H1 (cell line): ENCODE results near the gene AGPS. TPM values are rescaled to one million over a fixed set of nuclear protein-coding genes. Genes with fewer than 3 reads are reported as not detected.

Experiments
- CTBP2 ChIP-seq: IDR thresholded peaks from 2 replicates; pipeline ENCODE4 v1.7.0; 2011; ENCODE audit warnings: borderline replicate concordance, mild to moderate bottlenecking, moderate library complexity, mixed read lengths, low read length; ENCODE audit not compliant: insufficient read depth, insufficient read length
- GABPA ChIP-seq: IDR thresholded peaks from 2 replicates; pipeline ENCODE4 v1.6.1; 2011; ENCODE audit warnings: mild to moderate bottlenecking, low read length, moderate library complexity, borderline replicate concordance; ENCODE audit not compliant: insufficient read depth
- NANOG ChIP-seq: IDR thresholded peaks from 2 replicates; pipeline ENCODE4 v1.6.1; 2011; ENCODE audit warnings: low read length, low read depth, mild to moderate bottlenecking, inconsistent platforms; ENCODE audit not compliant: insufficient read depth, poor library complexity, severe bottlenecking
- polyA plus RNA-seq, 7 experiments: library from polyadenylated mRNA; depleted of rRNA in 3 of 7; stranded (reverse) in 5 of 7; unstranded in 2 of 7; fragments of >200 nt in 5 of 7; fragments of 200-250 nt in 2 of 7; gene quantifications; 1 replicate in 5 of 7; 2 replicates in 1 of 7; 4 replicates in 1 of 7; pipeline versions ENCODE4 v1.2.1 to v1.2.3, GENCODE V29; 2011 to 2013; ENCODE audit warnings: missing spikeins in 2 of 7, mixed read lengths in 2 of 7
- total RNA-seq: library from RNA; stranded (reverse); fragmentation: NEBNext Ultra II Directional; extraction: Animal tissue kit (Norgen Biotek cat#: 25700); gene quantifications from 2 replicates; pipeline ENCODE4 v1.2.1, GENCODE V29; 2021

The AGPS gene
- total and polyA plus RNA-seq, 2 of the 8 experiments (the other 6 are each of a cell fraction or from before 2014, with no cell fraction given), result 7.3 to 57.8 TPM

DNA sequence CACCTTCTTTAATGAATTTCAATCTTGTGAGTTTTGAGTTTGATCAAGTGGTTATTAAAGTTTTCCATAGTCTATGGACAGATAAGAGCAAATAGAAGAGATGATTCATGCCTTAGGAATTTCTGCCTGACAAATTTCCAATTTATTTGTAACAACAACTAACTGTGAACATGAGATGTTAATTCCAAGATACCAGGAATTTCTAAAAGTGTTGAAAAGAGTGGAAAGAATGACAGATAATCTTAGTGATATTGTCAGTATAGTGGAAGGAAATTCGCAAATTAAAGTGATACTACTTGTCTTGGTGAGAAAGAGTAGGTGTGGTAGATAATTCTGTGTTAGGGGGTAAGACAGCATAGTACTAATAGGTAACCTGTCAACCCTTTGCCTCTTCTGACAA is 82.4 kb downstream of the AGPS start (continued):
- TF ChIP-seq NANOG (no peak), CTBP2 (no peak), GABPA (no peak)
- TF ChIP-seq, all 59 proteins: peak for 0
